ENCODE results near the gene CCDC14.
"Not testable (repeated sequence)": the region's sequence is repeated elsewhere in the genome, so short reads cannot be mapped to it uniquely, and the experiment has no call there.

CCDC14 gene

DNA sequence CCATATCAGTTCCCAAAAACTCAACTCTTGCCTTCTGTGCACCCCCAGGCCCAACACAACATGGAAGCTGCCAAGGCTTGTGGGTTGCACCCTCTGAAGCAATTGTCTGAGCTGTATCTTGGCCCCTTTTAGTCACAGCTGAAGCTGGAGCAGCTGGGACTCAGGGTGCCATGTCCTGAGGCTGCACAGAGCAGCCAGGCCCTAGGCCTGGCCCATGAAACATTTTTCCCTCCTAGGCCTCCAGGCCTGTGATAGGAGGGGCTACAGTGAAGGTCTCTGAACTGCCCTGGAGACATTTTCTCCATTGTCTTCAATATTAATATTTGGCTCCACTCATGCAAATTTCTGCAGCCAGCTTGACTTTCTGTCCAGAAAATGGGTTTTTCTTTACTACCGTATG is 68.8 kb downstream of the CCDC14 start:
- no peak for DNase-seq

GRCh38 chr3:123890991-123891390 is 70.0 kb downstream of the CCDC14 start:
- not testable (repeated sequence) for DNase-seq

- DNase-seq, result not testable (repeated sequence)
These were observed 70.9 kb downstream of the CCDC14 start for GRCh38 chr3:123890162-123890561.

- DNase-seq, result no peak
These were observed 76.0 kb downstream of the CCDC14 start for GRCh38 chr3:123884993-123885392.

DNA sequence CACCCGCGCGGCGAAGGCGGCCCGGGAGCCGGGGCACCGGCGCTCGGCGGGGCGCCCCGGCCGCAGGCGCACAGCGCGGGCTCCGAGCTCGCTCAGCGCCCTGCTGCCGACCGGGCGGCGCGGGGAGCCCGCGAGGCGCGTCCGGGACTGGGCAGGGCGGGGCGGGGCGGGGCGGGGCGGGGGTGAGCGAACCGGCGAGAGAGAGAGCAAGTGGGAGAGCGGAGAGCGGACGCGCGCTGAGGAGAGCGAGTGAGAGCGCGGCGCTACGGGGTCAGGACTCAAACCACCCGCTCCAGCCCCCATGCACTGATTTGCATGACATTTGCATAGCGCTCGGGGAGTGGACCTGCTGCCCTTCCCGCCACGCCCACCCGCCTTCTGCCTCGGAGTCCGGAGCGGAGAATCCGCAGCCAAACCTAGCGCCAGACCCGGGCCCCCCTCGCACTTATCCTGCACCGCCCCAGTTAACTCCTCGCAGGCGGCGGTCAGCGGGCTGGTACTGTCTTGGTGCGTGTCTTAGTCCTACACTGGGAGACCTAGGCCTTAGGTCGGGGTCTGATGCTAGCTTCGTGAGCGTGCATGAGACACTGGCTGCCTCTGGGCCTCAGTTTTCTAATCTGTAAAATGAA is 76.7 kb downstream of the CCDC14 start, which contains the start of gene MYLK:
TSS of gene MYLK (minus strand) at position 130 of the 629 bp plus-strand sequence. CDS start 90,491 bp downstream, outside the sequence.
- DNase-seq, result peak; percentile 87

DNA sequence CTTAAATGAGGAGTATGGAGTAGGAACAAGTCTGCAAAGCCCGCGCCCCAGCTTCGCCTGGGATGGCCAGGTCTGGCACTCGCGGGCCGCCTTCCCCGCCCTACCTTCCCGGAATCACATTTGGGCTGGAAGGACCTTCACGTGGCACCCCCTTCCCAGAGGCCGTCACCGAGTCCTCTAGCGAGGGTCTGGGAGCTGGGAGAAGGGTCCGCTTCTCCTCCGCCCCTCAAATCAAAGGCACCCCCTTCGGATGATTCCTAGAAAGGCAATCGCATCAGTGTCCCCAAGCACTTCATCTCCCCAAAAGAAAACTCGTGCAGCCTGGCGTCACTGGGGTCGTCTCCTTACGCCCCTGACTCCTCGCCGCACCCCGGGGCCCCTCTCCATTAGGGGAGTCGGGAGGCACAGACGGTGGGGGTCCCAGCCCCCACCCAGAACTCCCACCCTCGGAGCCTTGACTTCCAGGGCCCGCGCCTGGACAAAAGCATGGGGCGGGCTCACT is 77.3 kb downstream of the CCDC14 start:
- no peak for DNase-seq

- DNase-seq, result peak; percentile 41
These were observed 77.9 kb downstream of the CCDC14 start for GRCh38 chr3:123883111-123883510.

- DNase-seq, result peak; percentile 90
These were observed 79.3 kb downstream of the CCDC14 start for GRCh38 chr3:123881771-123882170.

- peak; percentile 61 for DNase-seq
These were observed 79.9 kb downstream of the CCDC14 start for GRCh38 chr3:123880998-123881561.

- DNase-seq, result no peak
These were observed 82.2 kb downstream of the CCDC14 start for GRCh38 chr3:123878807-123879206.

DNA sequence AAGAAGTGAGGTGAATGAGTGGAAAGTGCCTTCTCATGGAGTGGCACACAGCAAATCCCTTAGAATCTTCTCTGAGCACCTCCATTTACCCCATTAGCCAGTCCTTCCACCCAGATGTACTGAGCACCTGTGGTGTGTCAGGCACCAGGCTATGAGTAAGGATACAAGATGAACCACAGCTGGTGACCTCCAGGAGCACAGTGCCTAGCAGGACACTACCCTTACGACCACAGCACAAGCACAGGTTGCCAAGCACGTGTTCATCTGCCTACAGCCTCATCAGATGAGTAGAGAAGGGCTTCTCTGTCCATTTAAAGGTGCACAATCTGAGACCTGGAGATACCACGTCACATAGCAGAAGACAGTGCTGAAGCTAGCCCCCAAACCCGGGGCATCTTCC is 83.1 kb downstream of the CCDC14 start:
- DNase-seq, result no peak

DNA sequence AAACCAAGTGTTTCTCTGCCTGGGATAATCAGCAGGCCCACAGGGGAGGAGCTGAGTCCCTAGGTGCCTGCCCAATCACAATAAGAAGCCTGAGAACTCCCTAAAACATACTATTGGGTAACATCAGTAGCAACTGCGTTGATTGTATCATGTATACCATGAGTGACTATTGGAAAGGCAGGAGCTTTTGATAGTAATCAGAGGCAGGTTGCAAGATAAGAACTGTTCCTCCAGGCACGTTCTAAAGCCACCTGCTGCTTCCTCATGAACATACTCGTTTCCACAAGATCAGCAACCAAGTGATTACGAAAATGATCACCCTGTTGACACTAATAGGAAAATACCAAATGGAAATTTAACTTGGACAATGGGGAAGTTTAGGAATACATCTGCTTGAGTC is 83.6 kb downstream of the CCDC14 start:
- no peak for DNase-seq

- DNase-seq, result peak; percentile 5
These were observed 84.2 kb downstream of the CCDC14 start for GRCh38 chr3:123876858-123877257.

DNA sequence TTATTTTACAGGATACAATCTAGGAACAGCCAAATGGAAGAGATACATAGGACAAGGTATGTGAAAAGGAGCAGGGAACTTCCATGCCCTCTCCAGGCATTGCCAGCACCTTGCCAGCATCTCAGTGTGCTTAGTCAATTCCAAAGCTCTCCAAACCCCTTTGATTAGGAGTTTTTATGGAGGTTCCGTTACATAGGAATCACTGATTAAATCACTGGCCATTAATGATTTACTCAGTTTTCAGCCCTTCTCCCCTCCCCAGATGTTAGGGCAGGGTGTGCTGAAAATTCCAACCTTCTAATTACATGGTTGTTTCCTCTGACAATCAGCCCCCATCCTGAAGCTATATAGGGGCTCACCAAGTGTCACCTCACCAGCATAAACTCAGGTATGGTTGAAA is 88.4 kb downstream of the CCDC14 start:
- DNase-seq, result no peak

DNA sequence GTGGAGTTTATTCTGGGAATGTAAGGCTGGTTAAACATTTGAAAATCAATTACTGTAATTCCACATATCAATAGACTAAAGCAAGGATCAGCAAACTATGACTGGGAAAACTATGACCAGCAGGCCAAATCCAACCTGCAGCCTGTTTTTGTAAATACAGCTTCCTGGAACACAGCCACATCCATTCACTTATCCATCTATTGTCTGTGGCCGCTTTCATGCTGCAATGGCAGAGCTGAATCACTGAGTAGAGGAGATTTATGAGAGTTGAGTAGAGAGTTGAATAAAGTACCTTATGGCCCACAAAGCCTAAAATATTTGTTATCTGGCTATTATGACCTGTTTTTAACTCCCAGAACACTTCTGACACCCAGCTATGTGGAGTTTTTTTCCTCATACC is 89.1 kb downstream of the CCDC14 start:
- DNase-seq, result no peak

GRCh38 chr3:123870033-123870432 is 91.0 kb downstream of the CCDC14 start:
- DNase-seq, result no peak

- no peak for DNase-seq
These were observed 91.9 kb downstream of the CCDC14 start for GRCh38 chr3:123869165-123869564.

- DNase-seq, result no peak
These were observed 96.3 kb downstream of the CCDC14 start for GRCh38 chr3:123864706-123865105.
